HTERT RPE-1 (cell line): ENCODE data around the gene FGD3.

Experiments used
- in situ Hi-C: fragments of 300-500 bp; cut with MboI; formaldehyde crosslinking; loops from 4 replicates; pipeline ENCODE4 v1.14.3; 2020; ENCODE audit warnings: low sequenced_read_pairs

FGD3 gene

DNA sequence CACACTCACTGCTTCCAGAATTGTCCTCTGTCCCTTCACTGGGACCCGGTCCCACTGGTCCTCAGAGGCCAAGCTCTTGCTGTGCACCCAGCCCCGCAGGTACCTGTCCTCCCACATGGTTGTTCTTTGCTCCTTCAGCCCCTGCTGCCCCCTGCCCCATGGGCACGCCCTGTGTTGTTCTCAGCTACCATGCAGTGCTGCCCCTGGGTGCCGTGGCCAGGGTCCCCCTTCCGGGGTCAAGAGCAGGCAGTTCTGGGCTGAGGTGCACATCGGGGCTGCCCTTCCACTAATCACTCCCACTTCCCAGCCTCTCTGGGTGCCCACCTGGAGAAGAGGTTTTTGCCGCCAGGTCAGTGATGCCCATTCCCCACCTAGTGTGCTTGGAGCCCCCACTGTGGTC, 79.3 kb downstream of the FGD3 start:
- in situ Hi-C loops, result no loop called here

DNA sequence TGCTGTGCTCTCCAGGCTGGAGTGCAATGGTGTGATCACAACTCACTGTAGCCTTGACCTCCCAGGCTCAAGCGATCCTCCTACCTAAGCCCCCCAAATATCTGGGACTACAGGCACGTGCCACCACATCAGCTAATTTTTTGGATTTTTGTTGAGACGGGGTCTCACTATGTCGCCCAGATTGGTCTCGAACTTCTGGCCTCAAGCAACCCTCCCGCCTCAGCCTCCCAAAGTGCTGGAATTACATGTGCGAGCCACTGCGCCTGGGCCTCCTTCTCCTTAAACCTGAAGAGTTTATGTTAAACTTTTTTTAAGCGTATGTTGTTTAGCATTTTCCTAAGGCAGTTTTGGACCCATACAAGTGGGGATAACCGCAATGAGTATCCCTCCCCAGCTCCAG, 80.4 kb downstream of the FGD3 start:
- in situ Hi-C loops, result no loop called here

DNA sequence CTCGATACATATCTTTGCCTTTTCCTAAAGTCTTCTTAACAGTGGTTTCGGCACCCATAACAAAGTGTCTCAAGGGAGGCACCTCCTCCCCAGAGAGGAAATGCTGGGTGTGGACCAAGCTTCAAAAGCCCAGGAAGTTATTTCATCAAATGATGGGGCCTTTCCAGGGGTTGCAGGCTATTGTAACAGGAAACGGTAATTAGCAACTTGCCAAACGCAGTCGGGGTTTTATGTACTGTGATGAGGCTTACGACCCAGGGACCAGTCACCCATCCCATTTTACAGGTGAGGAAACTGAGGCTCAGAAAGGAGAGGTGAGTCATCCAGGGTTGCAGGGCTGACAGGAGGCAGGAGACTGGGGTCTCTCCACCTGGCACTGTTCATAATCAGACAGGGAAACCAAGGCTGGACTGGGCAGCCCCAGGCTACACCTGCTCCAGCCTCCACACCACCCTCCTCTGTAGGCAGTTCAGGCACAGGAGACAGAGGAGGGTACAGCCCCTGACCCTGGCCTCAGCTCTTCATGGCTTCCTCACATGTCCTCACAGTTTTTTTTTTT, 81.2 kb downstream of the FGD3 start:
- in situ Hi-C loops, result no loop called here

DNA sequence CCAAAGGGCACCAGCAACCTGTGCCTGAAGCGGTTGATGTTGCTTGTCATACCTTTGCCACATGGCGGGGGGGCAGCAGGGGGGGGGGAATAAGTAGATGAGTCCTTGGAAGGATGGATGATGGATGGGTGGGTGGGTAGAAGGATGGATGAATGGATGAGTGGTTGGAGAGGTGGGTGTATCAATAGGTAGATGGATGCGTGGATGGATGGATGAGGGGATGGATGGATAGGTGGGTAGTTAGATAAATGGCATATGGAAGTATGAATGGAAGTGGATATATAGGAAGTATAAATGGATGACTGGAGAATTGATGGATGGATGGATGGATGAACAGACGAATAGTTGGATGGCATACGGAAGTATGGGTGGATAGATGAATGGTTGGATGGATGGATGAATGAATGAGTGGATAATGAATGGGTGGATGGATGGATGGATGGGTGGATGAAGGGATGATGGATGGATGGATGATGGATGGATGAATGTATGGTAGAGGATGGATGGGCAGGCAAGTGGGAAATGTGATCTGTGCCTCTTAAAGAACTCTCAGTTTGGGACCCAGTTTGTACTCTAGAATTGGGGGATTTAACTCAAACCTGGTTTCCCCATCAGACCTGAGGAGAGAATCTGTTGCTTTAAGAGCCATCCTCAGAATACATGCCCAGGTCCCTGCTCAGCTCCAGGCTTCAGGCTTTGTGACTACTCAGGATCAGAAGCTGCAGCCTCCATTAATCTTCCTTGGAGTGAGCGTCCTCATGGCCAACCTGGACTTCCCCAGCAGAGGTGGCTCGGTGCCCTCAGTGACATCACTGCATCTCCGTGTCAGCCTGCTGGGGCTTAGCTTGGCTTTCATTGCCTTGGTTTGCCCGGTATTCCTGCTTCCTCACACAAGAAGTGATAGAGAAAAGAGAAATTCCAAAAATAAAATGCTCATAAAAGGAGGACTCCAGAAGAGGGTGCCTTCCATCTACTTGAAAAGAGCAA, 83.6 kb downstream of the FGD3 start:
- in situ Hi-C loops, result no loop called here

DNA sequence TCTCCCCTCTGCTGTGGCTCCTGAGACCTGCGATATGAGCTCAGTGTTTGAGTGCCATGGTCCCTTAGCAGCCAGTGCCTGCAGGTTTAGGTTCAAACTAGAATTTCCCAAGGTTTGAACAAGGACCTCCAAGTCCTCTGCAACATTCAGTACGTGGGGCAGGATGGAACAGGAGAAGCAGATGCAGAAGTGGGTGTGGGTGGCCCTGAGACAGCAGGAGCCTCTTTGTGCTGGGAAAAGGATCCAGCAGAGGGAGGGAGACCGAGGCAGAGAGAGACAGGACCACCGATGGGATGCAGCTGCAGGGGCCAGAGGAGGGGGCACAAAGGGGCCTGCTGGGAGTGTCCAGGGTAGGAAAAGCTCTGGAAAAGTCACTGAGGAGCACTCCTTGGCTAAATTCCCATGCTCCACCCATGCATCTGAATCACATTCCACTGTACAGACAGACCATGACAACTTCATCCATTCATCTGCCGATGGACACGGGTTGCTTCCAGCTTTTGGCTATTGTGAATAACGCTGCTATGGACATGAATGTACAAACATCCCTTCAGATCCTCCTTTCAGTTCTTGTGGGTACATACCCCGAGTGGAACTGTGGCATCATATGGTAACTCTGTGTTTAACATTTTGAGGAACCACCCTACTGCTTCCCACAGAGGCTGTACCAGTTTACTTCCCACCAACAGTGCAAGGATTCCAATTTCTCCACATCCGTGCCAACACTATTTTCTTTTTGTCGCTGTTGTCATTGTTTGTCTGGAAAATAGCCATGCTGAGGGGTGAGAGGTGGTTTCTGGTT, 84.5 kb downstream of the FGD3 start:
- in situ Hi-C loops, result no loop called here

DNA sequence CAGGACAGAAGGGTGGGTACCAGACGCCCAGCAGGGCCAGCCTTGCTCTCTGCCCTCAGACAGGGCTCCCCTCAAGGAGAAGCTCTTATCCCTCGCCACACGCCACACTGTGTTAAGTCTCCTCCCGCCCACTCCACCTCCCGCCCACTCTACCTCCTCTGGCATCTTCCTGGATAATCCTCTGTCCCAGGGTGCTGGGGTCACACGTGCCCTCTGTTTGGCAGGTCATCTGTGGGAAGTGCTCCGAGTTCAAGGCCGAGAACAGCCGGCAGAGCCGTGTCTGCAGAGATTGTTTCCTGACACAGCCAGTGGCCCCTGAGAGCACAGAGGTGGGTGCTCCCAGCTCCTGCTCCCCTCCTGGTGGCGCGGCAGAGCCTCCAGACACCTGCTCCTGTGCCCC, 85.2 kb downstream of the FGD3 start:
- in situ Hi-C loops, result no loop called here

DNA sequence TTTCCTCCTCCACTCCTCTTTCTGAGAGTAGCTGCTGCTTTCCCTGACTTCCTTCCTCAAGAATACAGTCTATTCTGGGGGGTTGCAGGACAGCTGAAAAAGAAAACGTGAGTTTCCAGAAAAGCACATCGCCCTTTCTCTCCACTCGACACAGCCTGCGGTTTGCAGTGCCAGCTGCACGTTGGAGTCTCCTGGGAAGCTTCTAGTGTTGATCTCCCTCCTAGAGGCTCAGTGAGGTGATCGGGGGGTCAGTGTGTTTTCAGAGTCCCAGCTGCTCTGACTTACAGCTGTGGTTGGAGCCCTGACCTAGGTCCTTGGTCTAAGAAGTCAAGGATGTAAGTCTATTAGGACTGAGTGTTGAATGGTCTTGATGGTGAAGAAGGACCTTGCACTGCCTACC, 86.2 kb downstream of the FGD3 start:
- in situ Hi-C loops, result no loop called here

DNA sequence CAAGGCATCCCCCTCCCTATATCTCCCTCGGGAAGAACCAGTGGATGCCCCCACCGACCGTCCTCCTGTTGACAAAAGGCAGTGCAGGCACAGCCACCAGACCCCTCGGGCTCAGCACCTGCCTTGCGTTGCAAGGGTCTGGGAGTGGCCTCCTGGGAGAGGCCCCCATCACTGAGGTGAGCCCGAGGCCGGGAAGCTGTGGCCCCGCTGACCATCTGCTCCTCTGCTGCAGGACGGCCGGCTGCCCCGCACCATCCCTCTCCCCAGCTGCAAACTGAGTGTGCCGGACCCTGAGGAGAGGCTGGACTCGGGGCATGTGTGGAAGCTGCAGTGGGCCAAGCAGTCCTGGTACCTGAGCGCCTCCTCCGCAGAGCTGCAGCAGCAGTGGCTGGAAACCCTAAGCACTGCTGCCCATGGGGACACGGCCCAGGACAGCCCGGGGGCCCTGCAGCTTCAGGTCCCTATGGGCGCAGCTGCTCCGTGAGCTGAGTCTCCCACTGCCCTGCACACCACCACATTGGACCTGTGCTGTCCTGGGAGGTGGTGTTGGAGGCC, 87.9 kb downstream of the FGD3 start:
- in situ Hi-C loops, result no loop called here

DNA sequence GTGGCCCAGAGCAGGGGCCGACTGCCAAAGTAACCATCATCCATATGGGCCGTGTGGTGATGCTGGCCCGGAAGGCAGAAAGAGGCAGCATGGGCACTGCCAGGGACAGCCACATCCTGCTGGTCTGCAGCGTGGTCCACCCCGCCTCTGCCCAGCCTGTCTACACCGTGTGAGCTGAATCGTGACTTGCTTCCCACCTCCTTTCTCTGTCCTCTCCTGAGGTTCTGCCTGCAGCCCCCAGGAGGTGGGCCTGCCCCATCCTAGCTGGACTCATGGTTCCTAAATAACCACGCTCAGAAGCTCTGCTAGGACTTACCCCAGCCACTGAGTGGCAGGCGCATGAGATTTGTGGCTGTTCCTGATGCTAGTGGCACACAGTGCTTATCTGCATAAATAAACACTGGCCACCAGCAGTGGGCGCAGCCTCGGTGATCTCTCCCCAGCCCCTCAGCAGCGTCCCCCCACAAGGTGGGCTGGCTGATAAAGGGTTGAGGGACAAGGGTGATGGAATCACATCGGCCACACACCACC, 88.6 kb downstream of the FGD3 start:
- in situ Hi-C loops, result no loop called here

DNA sequence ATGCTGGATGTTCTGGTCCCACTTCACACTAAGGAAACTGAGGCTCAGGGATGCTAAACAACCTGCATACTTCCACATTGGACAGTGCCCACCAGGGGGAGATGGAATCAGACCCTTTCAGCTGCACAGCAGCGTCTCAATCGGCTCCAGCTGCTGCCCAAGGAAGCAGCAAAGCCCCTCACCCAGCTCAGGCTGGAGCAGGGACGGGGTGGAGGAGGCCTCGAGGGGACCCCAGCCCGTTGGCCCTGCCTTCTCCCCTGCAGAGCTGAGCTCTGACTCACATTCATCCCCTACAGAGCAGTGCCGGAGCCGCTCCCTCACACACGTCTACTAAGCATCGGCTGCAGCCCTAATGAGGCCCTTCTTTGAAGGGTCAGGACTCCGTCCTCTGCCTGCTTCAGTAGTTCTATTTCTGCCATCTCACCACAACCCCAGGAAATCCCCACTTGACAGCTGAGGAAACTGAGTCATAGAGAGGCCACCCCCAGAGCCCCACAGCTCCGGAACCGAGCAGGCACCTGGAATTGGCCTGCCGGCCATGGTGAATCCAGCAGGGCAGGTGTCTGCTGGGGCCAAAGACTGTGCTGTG, 89.7 kb downstream of the FGD3 start:
- in situ Hi-C loops, result no loop called here

DNA sequence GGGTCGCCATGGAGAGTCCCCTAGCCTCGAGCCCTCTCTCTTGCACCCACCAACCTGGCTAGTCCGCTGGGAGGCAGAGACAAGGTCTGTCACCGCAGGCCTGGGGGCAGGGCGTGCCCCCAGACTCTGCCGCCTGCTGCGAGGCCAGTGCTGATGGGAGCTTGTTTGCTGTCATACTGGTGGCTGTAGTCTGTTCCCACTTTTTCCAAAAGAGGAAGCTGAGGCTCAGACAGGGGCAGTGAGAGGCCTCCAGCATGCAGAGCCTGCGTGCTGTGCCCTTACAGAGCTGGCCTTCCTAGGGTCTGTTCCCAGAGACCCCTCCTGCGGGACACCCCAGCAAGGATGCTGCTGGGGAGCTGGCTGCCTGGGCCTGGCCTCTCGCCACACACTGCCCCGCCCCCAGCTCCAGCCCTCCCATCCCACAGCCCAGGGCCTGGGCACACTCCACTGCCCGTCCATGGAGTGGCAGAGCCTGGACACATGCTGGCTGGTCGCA, 90.2 kb downstream of the FGD3 start:
- in situ Hi-C loops, result no loop called here

DNA sequence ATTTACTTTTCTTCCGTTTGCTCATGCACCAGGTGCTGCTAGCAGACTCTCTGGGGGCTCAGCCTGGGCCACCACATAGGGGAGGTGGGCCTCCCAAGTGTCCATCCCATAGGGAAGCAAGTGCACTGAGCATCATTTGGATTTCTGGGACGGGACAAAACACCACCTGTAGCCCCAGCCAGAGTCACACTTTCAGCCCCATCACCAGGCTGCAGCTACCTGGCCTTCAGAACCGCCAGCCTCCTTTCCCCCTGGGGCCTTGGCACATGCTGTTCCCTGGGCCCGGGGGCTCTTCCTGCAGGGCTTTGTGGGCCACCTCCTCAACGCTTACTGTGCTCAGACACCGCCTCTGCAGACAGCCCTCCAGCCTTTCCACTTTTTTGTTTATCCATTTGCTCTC, 91.6 kb downstream of the FGD3 start:
- in situ Hi-C loops, result no loop called here

DNA sequence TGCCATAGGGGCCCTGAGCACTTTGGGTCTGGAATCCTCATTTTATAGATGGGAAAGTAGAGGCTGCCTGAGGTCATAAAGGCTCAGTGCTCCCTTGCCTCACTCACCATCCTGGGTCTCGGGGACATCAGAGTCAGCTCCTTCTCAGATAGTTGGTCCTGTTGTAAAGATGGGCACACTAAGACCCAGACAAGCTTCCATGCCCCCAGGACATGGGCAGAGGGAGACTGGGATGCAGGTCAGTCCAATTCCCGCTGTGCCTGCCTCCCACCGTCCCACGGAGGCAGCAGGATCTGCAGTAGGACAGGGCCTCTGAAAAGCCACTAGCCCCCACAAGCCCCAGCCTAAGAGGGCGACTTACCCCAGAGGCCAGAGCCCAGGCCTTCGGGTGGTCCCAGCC, 92.1 kb downstream of the FGD3 start:
- in situ Hi-C loops, result no loop called here

DNA sequence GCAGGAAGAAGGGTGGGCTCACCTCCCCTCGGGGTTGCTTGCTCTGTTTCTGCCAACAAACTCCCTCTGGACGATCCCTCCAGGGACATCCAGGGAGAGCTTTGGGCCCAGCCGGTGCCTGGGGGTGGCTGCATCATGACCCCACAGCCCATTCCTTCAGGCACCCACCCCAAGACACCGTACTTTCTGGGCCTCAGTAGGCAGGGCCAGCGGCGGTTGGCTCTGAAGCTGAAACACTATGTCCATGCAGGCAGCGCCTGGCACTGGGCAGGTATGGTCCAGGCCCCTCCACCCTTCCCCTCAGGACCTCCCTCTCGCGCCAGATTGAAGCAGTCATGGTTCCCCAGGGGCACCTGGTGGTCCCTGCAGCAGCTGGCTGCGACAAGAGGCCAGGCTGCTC, 92.7 kb downstream of the FGD3 start:
- in situ Hi-C loops, result no loop called here

DNA sequence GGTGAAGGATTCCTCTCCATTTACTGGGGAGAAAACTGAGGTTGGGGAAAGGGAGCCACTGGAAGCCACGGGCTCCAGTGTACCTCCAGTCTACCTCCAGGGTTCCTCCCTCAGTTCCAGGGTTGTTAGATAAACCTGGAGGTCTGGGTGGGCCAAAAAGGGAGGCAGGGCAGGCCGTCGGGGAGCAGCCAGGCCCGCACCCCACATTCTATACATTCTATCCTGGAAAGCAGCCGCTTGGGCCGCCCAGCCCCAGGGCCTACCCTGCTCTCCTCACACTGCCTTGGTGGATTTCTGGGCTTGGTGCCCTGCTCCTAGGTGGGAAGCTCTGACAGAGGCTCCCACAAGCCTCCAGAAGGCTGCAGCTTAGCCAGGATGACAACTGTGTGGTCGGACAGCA, 93.1 kb downstream of the FGD3 start:
- in situ Hi-C loops, result no loop called here

DNA sequence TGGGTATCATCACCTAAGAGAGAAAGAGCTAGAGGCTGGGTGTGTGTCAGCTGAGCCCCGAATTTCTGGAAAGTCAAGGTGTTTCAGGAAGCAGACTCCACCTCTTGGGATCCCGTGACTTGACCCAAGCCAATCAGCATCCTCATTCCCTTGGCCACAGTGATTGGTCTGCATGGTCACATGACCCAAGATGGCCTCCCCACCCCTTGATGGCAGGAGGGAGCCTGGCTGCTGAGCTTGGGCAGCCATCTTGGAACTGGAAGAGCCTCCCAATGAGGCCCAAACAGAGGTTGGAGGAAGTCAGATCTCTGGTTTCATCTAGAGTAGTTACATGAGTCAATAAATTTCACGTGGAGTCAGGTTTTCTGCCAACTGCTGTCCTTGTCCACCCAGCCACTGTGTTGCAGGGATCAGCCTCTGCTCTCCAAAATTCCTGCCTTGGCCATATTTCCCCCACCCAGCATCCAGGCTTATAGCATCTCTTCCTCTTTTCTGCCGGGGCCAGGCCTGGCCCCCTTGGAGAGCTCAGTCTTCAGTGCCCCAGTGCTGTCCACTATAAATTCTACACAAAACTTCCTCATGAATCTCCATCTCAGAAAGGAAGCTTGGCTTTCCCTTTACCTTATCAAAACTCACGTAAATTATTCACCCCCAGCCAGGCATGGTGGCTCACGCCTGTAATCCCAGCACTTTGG, 93.9 kb downstream of the FGD3 start:
- in situ Hi-C loops, result no loop called here

DNA sequence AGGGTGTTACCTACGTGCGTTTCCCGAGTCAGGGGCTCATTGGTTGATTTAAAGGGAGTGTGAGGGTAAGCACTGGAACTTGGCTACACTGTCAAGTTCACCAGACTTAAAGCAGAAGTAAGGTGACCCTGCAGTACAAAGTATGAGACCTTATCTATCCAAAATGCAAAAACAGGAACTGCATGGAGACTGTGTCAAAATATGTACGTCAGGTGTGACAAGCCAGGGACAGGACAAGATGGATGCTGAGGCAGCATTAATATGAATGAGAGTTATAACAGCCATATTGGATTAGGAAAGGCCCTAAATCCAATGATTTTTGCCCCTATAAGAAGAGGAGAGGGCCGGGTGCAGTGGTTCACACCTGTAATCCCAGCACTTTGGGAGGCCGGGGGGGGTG, 95.8 kb downstream of the FGD3 start:
- in situ Hi-C loops, result no loop called here

DNA sequence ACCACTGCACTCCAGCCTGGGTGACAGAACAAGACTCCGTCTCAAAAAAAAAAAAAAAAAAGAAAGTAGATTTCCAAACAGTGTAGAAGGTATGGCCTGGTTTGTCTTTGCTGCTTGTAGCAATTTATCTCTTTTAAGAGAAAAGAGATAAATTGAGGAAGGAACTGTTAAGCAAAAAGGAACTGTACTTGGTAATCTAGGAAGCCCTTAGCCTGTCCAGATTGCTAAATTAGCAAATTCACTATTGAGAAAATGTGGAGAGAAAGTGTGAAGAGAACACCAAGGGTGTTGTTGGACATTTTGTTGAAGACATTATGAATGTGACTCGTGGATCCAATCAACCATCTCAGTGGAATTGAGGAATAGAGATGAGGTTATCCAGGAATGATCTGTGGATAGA, 98.2 kb downstream of the FGD3 start:
- in situ Hi-C loops, result no loop called here

DNA sequence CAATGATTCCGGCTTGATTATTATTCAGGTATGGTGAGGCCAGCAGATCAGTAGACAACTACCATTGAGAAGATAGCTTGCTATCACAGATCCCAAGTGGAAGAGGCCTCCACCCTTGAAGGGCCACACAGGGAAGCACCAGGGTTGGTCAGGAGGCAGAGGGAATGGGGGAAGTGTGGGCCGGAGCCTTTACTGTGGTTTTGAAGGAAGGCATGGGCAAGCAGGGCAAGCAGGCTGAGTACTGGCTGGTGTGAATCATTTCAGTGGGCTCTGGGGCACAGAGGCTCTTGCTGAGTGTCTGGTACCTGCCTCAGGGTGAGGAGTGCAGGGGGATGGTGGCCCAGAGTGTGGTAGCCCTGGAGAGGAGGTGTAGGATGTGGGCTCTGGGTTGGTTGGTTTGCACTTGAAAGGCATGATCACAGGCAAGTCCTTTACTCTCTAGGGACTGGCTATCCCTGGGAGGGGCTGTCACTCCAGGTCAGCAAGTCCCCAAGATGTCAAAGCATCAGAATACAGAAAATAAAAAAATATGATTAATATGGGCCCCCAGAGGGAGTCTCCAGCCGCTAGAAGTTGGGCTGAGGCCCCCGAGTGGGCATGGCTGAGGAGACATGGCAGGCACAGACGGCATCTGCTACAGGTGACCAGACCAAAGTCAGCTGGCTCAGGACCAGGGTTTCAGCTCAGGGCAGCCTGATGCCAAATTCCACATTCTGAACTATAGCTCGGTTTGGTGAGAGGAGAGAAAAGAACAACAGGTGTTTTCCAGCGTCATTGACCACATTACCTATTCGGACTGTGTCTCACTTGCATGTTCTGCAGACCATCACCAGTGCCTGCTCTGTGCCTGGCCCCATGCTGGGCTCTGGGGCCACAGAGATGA, 101.5 kb downstream of the FGD3 start:
- in situ Hi-C loops, result no loop called here
